Measurements from ENCODE around the gene PDLIM3.
"Not testable (repeated sequence)": the region's sequence is repeated elsewhere in the genome, so short reads cannot be mapped to it uniquely, and the experiment has no call there.

The PDLIM3 gene

GRCh38 chr4:185515248-185515647 is 20.1 kb downstream of the PDLIM3 start:
- DNase-seq = no peak

DNA sequence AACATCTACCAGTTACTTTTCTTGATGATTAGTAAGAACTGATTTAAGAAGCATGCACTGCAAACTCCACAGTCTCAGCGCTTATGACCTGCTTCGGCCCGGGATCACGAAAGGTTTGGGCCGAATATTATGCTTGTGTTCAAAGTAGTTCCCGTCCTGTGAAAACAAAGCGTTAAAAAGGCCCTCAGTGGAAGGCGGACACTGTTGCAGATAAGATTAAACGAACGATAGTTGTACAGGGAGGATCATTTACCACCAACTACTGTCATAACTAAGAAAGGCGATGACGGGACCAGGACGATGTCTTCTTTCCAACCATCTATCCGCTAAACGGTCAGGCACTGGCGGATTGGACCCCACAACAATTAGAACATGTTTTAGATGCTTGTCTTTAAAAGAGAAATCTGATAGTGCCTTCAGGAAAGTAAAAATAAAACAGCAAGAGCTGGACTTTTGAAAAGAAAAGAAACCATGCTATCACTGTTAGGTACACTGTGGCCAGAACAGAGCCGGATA is 21.1 kb downstream of the PDLIM3 start:
- no peak for DNase-seq

DNA sequence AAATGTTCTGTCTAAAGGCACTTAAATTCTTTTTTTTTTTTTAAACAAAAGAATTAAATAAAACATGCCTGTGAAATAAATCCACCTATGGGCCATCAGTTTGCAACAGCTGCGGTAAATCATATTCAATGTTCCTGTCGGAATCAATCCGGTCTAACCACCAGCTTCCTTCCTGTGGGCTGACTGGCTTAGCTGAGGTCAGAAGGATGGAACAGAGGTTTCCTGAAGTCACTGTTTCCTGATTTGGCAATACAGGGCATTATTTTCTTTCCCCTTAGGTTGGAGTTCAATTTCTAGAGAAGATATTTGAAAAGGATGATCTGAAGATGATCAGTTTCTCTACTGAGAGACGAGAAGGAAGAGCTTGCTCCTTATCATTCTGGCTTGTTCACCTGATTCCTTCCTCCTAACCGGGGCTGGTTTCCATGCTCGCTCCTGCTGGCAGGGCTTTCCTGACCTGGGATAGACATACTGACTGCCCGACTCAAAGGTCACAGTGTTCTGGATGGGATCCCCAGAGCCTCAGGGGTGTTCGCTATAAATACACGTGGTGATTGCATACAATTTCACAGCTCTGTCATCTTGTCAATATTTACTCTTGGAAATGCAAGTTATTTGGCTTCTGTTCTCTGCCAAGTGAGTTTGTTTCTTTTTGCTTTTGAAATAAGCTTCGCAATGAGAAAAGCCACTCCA is 21.7 kb downstream of the PDLIM3 start:
- DNase-seq = no peak

GRCh38 chr4:185512516-185512915 is 22.8 kb downstream of the PDLIM3 start:
- DNase-seq = no peak

DNA sequence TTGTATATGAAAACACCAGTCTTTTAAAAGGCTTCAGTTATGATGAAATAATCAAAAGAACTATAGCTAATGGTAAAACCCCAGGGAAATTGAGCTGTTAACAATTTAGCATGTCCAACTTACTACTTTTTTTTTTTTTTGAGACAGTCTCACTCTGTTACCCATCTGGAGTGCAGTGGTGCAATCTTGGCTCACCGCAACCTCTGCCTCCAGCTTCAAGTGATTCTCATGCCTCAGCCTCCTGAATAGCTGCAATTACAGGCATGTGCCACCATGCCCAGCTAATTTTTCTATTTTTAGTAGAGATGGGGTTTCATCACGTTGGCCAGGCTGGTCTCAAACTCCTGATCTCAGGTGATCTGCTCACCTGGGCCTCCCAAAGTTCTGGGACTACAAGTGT is 24.1 kb downstream of the PDLIM3 start:
- DNase-seq = not testable (repeated sequence)

- DNase-seq = no peak
Observed at GRCh38 chr4:185510806-185511205, 24.5 kb downstream of the PDLIM3 start.

DNA sequence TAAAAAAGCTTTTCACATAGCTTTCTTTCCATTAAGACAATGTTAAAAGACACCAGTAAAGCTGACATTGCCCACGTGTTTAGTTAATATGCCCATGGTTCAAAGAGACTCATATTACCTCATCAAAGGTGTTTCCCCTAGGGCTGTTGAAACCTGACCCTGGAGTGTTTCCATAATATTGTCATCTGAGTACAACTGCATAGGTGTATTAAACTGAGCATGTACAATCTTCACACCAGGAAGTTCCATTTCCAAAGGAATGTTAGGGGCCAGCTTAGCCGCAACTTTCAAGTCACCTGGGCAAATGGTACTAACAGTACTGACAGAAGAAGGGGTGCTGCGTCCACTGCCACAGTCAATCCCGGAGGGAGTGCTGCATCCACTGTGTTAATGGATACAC is 27.1 kb downstream of the PDLIM3 start:
- no peak for DNase-seq

- no peak for DNase-seq
Observed at GRCh38 chr4:185506422-185506821, 28.9 kb downstream of the PDLIM3 start.

- no peak for DNase-seq
Observed at GRCh38 chr4:185504098-185505047, 30.9 kb downstream of the PDLIM3 start.

GRCh38 chr4:185502386-185502785 is 32.9 kb downstream of the PDLIM3 start:
- no peak for DNase-seq

- no peak for DNase-seq
Observed at GRCh38 chr4:185500576-185500975, 34.7 kb downstream of the PDLIM3 start.

- no peak for DNase-seq
Observed at GRCh38 chr4:185500035-185500434, 35.3 kb downstream of the PDLIM3 start.

- no peak for DNase-seq
Observed at GRCh38 chr4:185488650-185489049, 46.7 kb downstream of the PDLIM3 start.

GRCh38 chr4:185481401-185481800 is 53.9 kb downstream of the PDLIM3 start:
- no peak for DNase-seq

DNA sequence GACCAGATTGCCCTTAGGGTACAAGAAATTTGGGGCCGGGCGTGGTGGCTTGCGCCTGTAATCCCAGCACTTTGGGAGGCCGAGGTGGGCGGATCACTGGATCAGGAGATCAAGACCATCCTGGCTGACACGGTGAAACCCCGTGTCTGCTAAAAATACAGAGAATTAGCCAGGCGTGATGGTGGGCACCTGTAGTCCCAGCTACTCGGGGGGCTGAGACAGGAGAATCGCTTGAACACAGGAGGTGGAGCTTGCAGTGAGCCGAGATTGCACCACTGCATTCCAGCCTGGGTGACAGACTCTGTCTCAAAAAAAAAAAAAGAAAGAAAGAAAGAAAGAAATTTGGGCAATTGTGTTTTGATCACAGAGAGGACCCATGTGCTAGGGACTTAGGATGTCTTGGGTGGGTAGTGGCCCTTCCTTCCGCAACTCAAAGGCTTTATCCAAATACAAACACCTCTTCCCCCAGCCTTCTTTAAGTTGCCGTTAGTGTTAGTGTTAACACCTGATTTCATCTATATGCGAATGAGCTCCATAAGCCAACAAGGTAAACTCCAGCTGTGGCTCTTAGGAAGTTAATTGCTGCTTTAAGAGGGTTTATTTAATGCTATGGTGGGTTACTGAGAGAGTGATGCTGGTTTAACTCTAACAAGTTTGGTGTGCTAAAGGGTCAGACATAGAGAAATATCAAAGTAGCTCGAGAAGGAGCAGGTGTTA is 55.1 kb downstream of the PDLIM3 start:
- no peak for DNase-seq

DNA sequence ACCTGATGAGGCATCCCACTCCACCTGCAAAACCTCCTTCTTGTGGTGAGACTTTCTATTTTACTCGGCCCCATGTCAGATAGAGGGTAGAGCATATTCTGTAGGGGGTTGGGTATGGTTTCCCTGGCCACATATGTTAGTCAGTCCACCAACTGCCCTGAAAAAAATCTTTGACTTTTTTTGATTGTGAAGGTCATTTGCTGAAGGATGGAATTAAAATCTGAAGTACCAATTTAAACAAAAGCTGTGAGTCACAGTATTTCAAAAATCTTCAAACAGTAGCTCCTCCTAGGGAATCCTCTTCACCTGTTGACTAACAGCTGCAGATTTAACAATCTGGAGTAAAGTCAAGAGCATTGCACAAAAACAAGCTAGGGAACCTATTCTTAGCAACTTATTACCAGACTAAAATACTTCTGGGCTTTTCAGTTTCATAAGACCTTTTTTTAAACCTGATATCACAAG is 55.8 kb downstream of the PDLIM3 start:
- DNase-seq = no peak

DNA sequence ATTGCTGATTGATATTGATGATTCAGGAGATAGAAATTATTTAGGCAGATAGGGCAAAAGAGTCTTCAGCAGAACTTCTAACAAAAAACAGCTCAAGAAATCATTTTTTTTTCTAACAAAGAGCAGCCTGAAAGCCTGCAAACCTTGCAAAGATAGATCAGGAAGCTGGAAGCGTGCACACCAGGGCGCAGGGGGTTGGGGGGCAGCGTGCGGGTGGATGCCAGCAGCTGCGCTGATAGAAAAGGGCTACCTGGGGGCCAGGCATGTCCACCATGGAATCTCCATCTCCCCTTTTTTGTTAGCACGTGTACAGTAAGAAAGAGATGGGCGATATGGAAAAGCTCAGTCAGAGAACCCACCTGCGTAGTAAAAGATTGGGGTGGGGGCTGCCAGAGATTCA is 62.1 kb downstream of the PDLIM3 start:
- no peak for DNase-seq

- no peak for DNase-seq
Observed at GRCh38 chr4:185472103-185472542, 63.2 kb downstream of the PDLIM3 start.

- DNase-seq = peak; percentile 75
Observed at GRCh38 chr4:185471235-185472102, 63.8 kb downstream of the PDLIM3 start, which contains the start of gene CCDC110. Gene CCDC110, minus strand, starts transcription at chr4:185471733. Its CDS starts 50 bp downstream, at chr4:185471683.

DNA sequence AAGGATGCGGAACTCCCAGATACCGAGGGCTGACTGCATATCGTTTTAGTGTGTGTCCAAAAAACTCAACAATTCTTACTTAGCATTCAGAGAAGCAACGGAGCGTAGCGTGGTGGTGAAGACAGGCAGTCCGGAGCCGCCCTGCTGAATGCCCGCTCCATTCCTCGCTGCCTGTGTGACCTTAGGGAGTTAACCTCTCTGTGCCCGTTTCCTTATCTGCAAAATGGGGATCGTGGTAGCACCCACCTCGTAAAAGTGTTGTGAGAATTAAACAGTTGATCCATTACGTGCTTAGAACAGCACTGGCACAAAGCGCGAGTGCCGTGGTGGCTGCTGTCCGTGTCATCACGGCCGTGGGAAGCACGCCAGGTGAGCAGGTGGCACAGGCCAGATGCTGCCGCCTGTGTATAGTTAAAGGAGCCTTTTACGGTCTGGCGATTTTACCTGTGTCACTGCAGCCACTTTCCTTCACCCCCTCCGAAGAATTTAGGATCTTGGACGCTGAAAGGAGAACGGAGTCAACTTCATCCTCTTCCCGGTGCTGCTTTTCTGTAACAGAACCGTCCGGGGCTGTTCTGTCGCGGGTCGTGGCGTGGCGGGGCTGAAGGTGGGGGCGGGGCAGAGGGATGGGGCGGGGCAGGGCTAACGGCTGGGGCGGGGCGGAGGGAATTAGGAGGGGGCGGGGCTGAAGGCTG is 64.7 kb downstream of the PDLIM3 start:
- no peak for DNase-seq

- no peak for DNase-seq
Observed at GRCh38 chr4:185469580-185470154, 65.6 kb downstream of the PDLIM3 start.

Measured in GOT3 (cell line).